Measurements from ENCODE around the gene ARIH2.

ARIH2 gene

DNA sequence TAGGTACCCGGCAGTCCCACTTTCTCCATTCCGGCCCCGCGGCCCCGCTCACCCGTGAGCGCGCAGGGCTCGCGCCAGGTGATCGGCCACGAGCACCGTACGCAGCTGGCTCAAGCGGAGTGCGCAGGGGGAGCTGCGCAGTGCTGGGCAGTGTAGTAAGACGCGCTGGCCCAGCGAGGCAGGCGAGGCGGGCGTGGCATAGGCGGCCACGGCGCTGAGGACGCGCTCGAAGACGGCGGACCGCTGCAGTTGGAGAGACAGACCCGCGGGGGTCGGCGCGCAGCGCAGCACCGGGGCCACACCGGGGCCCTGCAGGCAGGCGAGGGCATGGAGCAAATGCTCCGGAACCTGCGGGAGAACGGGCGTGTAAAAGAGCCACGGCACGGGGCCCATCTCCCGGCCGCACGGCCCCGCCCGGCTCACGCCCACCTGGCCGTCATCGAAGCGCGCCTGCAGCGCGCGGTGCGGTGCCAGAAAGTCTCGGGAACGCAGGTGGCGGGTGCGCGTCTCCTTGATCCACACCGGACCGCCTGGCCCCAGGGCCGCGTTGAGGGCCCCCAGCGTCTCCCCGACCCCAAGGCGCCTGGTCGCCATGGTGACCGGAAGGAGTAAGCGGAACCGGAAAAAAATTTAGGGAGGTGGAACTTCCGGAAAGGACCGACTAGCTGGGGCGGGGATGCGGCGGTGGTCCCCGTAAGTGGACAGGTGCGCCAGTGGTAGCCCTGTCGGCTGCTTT is 99.5 kb downstream of the ARIH2 start, which contains the start of gene DALRD3:
TSS of gene DALRD3 (minus strand) at position 610 of the 736 bp plus-strand sequence. CDS start at position 594, 16 bp downstream.
- Mint-ChIP-seq H3K27me3 (no peaks in the 10 kb centered on the region), H3K4me3 (peak within 1 kb of the TSS; percentile 90), H3K36me3 (peaks cover 25% of the 10 kb centered on the region), H3K9me3 (no peaks in the 10 kb centered on the region), H3K27ac (peak within 1 kb of the TSS; percentile 99), H3K4me1 (peaks cover 44% of the 10 kb centered on the region)
- CTCF ChIA-PET: interaction anchor here (0.9 to 9.0 kb wide), 3 partner anchors 11 to 139 kb away, joined by 3 to 62 read pairs (median 6); partner anchors contain the start of gene WDR6
- peak; percentile 78 for DNase-seq

GRCh38 chr3:49018707-49019006 is 100.0 kb downstream of the ARIH2 start:
- DNase-seq: no peak
- CTCF ChIA-PET: interaction anchor here (1.9 to 9.0 kb wide), 2 partner anchors 11 to 31 kb away, joined by 6 to 62 read pairs; partner anchors contain the start of gene WDR6
- H3K4me1 Mint-ChIP-seq: peaks cover 48% of the 10 kb centered on the region
- H3K27ac Mint-ChIP-seq: peak overlapping the region; percentile 99
- no peaks in the 10 kb centered on the region for H3K9me3 Mint-ChIP-seq
- peak overlapping the region; percentile 90 for H3K4me3 Mint-ChIP-seq
- peaks cover 28% of the 10 kb centered on the region for H3K36me3 Mint-ChIP-seq
- no peaks in the 10 kb centered on the region for H3K27me3 Mint-ChIP-seq

- peaks cover 35% of the 10 kb centered on the region for H3K36me3 Mint-ChIP-seq
- H3K4me1 Mint-ChIP-seq: peaks cover 52% of the 10 kb centered on the region
- DNase-seq: no peak
- peak overlapping the region; percentile 99 for H3K27ac Mint-ChIP-seq
- CTCF ChIA-PET: interaction anchor here (1.0 to 9.0 kb wide), 3 partner anchors 10 to 32 kb away, joined by 3 to 62 read pairs (median 29); partner anchors contain the start of genes IMPDH2 and WDR6
- H3K4me3 Mint-ChIP-seq: peak overlapping the region; percentile 90
- no peaks in the 10 kb centered on the region for H3K9me3 Mint-ChIP-seq
- H3K27me3 Mint-ChIP-seq: no peaks in the 10 kb centered on the region
Measured at GRCh38 chr3:49019941-49020329, 101.3 kb downstream of the ARIH2 start.

DNA sequence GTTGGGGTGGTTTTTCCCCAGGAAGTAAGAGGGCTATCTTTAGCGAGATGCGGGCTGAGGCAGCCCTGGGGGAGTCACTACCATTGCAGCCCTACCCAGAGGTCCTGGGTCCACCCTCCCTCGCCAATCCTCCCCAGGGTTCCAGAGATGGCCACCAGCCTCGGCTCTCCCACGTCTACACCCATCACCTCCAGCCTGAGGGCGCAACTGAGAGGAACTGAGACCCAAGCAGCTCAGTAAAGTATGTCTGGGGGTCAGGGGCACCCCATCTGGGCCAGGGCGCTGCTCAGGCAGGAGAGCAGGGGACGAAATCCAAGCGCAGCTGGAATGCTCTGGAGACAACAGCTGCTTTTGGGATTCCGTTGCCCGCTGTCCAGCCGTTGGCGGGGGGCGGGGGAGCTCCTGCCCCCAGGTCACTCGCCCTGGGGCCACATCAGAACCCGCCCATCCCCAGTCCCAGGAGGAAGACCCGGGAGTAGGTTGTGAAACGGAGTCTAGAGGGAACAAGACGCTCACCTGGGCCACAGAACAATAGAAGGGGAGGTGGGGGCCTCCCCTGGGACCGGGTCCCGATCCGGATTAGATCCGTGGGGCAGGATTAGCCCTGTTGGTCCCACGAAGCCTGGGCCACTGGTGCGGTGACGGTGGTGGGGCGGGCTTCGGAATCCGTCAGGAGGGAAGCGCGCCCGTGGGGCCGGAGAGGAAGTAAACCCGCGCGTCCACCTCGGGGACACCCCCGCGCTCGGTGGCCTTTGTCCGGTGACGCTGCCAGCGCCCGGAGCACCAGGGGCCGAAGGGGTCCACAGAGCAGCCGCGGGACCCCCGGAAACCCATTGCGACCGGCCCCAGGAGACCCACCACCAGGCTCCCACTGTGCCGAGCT is 101.9 kb downstream of the ARIH2 start:
- DNase-seq: peak; percentile 59
- Mint-ChIP-seq H3K4me1 (peaks cover 53% of the 10 kb centered on the region), H3K27ac (peak overlapping the region; percentile 99), H3K36me3 (peaks cover 35% of the 10 kb centered on the region), H3K4me3 (peak overlapping the region; percentile 90), H3K27me3 (no peaks in the 10 kb centered on the region), H3K9me3 (no peaks in the 10 kb centered on the region)
- CTCF ChIA-PET: interaction anchor here (1.0 to 9.0 kb wide), 4 partner anchors 9 to 32 kb away, joined by 3 to 62 read pairs (median 18); partner anchors contain the start of genes IMPDH2 and WDR6

DNA sequence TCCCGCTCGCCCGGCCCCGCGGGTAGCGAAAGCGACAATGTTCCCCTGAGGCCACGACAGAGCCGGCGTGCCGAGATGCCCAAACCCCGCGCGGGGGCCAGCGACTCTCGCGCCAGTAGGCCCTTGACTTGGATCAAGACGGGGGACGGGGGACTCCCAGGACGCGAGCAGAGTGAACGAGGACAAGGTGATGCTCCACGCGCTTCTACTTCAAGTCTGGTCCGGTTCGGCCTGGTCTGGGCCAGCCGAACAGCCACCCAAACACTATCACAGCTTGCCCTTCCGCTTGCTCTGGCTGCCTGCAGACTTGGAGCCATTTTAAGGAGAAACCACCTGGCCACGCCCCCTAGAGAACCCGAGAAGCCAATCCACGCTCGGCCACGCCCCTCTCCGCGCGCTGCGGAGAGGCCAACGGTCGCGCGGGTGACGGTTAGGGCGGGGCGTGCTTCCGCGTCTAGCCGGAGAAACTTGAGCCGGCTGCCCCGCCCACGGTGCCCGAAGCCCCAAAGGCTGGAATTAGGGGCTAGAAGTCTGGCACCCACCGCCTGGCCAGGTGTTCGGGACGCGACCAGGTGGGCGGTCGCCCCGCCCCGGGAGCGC is 102.7 kb downstream of the ARIH2 start:
- Mint-ChIP-seq H3K9me3 (no peaks in the 10 kb centered on the region), H3K27me3 (no peaks in the 10 kb centered on the region), H3K4me3 (peak overlapping the region; percentile 90), H3K27ac (peak overlapping the region; percentile 99), H3K36me3 (peaks cover 39% of the 10 kb centered on the region), H3K4me1 (peaks cover 55% of the 10 kb centered on the region)
- CTCF ChIA-PET: interaction anchor here (1.3 to 9.0 kb wide), 5 partner anchors 8 to 99 kb away, joined by 3 to 62 read pairs (median 6); partner anchors contain the start of genes USP19 and WDR6
- peak; percentile 100 for DNase-seq

DNA sequence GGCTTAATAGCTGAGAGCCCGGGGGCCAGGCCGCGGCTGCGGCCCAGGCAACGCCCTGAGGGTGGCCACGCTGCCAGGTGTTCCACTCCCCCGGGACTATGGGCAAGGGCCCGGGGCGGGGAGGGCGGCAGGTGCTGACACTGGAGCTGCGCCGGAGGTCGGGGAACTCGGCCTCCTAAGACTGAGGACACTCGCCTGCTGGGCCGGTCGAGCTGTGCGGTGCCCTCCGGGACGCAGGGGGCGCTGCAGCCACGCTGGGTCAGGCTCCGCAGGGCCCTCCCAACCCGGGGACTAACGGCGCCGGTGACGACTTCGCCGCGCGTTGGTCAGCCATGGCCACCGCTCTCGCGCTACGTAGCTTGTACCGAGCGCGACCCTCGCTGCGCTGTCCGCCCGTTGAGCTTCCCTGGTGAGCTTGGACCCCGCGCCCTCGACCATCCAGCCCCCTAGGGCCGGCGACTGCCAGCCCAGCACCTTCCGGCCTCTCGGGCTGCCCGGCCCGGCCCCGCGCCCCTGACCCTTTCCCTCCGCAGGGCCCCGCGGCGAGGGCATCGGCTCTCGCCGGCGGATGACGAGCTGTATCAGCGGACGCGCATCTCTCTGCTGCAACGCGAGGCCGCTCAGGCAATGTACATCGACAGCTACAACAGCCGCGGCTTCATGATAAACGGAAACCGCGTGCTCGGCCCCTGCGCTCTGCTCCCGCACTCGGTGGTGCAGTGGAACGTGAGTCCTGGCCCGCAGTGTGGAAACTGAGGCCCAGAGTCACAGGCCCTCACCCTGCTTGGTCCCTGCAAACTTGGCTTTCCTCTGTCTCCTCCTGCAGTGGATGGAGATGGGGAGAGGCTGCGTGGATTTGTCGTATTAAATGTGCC is 103.4 kb downstream of the ARIH2 start, which contains the start of gene NDUFAF3:
TSS of gene NDUFAF3 (plus strand) at position 309 of the 875 bp plus-strand sequence. CDS start at position 333, 24 bp downstream.
- Mint-ChIP-seq H3K4me1 (peaks cover 60% of the 10 kb centered on the region), H3K27ac (peak within 1 kb of the TSS; percentile 99)
- CTCF ChIA-PET: interaction anchor here (1.3 to 9.0 kb wide), 5 partner anchors 9 to 98 kb away, joined by 3 to 62 read pairs (median 6); partner anchors contain the start of genes USP19 and WDR6

GRCh38 chr3:49022688-49023171 is 104.1 kb downstream of the ARIH2 start:
- CTCF ChIA-PET: interaction anchor here (1.3 to 9.0 kb wide), 4 partner anchors 8 to 98 kb away, joined by 3 to 62 read pairs (median 18); partner anchors contain the start of genes USP19 and WDR6
- Mint-ChIP-seq H3K27me3 (no peaks in the 10 kb centered on the region), H3K4me1 (peaks cover 59% of the 10 kb centered on the region), H3K27ac (peak overlapping the region; percentile 99), H3K4me3 (peak overlapping the region; percentile 90), H3K9me3 (no peaks in the 10 kb centered on the region), H3K36me3 (peaks cover 50% of the 10 kb centered on the region)
- no peak for DNase-seq

More for the DNA sequence above, 103.4 kb downstream of the ARIH2 start, which contains the start of gene NDUFAF3:
- Mint-ChIP-seq H3K4me3 (peak within 1 kb of the TSS; percentile 90), H3K9me3 (no peaks in the 10 kb centered on the region), H3K36me3 (peaks cover 47% of the 10 kb centered on the region), H3K27me3 (no peaks in the 10 kb centered on the region)
- DNase-seq: peak; percentile 94

- peaks cover 67% of the 10 kb centered on the region for H3K4me1 Mint-ChIP-seq
- DNase-seq: no peak
- H3K27ac Mint-ChIP-seq: peak overlapping the region; percentile 65
- CTCF ChIA-PET: interaction anchor here (0.7 to 1.7 kb wide), 2 partner anchors 70 to 321 kb away, joined by 3 read pairs; partner anchors contain the start of gene QRICH1
- no peaks in the 10 kb centered on the region for H3K27me3 Mint-ChIP-seq
- peaks cover 50% of the 10 kb centered on the region for H3K36me3 Mint-ChIP-seq
- H3K4me3 Mint-ChIP-seq: peak overlapping the region; percentile 90
- H3K9me3 Mint-ChIP-seq: no peaks in the 10 kb centered on the region
Measured at GRCh38 chr3:49023775-49024174, 105.1 kb downstream of the ARIH2 start.

GRCh38 chr3:49024449-49024848 is 105.8 kb downstream of the ARIH2 start:
- Mint-ChIP-seq H3K4me1 (peaks cover 68% of the 10 kb centered on the region), H3K27ac (no peak overlapping the region), H3K4me3 (peak overlapping the region; percentile 7), H3K27me3 (no peaks in the 10 kb centered on the region), H3K36me3 (peaks cover 54% of the 10 kb centered on the region), H3K9me3 (no peaks in the 10 kb centered on the region)
- DNase-seq: no peak
- CTCF ChIA-PET: interaction anchor here (0.7 to 1.7 kb wide), 2 partner anchors 69 to 321 kb away, joined by 3 read pairs; partner anchors contain the start of gene QRICH1

- no peaks in the 10 kb centered on the region for H3K9me3 Mint-ChIP-seq
- no peak overlapping the region for H3K4me3 Mint-ChIP-seq
- DNase-seq: no peak
- no peaks in the 10 kb centered on the region for H3K27me3 Mint-ChIP-seq
- peak overlapping the region; percentile 49 for H3K27ac Mint-ChIP-seq
- peaks cover 57% of the 10 kb centered on the region for H3K36me3 Mint-ChIP-seq
- CTCF ChIA-PET: interaction anchor here (1.7 kb wide), 1 partner anchor 69 kb away, joined by 3 read pairs; the partner anchor contains the start of gene QRICH1
- H3K4me1 Mint-ChIP-seq: peaks cover 63% of the 10 kb centered on the region
Measured at GRCh38 chr3:49025005-49025792, 106.6 kb downstream of the ARIH2 start.

GRCh38 chr3:49025793-49026520 is 107.3 kb downstream of the ARIH2 start:
- CTCF ChIA-PET: interaction anchor here (1.7 kb wide), 1 partner anchor 68 kb away, joined by 3 read pairs; the partner anchor contains the start of gene QRICH1

More at GRCh38 chr3:49025793-49026520, 107.3 kb downstream of the ARIH2 start:
- Mint-ChIP-seq H3K4me1 (peaks cover 63% of the 10 kb centered on the region), H3K36me3 (peaks cover 61% of the 10 kb centered on the region), H3K27ac (peak overlapping the region; percentile 49), H3K9me3 (no peaks in the 10 kb centered on the region), H3K27me3 (no peaks in the 10 kb centered on the region), H3K4me3 (no peak overlapping the region)
- DNase-seq: no peak

Data from activated naive CD4-positive, alpha-beta T cell treated with anti-CD3 and anti-CD28 coated beads, Interleukin-2, amount 10 ng/mL, durations not matched to agents 7 days and 5 days (primary cell).